H9 (cell line): ENCODE measurements around the gene FAM131C. TPM values are rescaled to one million over a fixed set of nuclear protein-coding genes. Genes with fewer than 3 reads are reported as not detected.
A peak's percentile ranks its signal among the peaks of the same experiment; 100 is the strongest.
"Not testable (repeated sequence)": the region's sequence is repeated elsewhere in the genome, so short reads cannot be mapped to it uniquely, and the experiment has no call there.

ENCODE experiments used
- DNase-seq: peaks from one replicate; pipeline ENCODE4 v3.0.0-alpha.2; 2017
- H2AFZ ChIP-seq: one replicate; pipeline ENCODE4 v1.6.1; 2013; ENCODE audit warnings: mild to moderate bottlenecking, low read length, control low read depth, moderate library complexity
- H2AK5ac ChIP-seq: 2 replicates; pipeline ENCODE4 v1.6.1; 2013; ENCODE audit warnings: low read length, control low read depth, mixed read lengths; ENCODE audit not compliant: insufficient read length
- H2BK120ac ChIP-seq: one replicate; pipeline ENCODE4 v1.6.1; 2013; ENCODE audit warnings: low read depth, mild to moderate bottlenecking, low read length, control low read depth, inconsistent platforms; ENCODE audit not compliant: poor library complexity, severe bottlenecking
- H2BK12ac ChIP-seq: 2 replicates; pipeline ENCODE4 v1.6.1; 2013; ENCODE audit warnings: low read length, control low read depth, mixed read lengths, low read depth; ENCODE audit not compliant: insufficient read length
- H2BK15ac ChIP-seq: 2 replicates; pipeline ENCODE4 v1.6.1; 2013; ENCODE audit warnings: low read depth, low read length, control low read depth
- H2BK20ac ChIP-seq: one replicate; pipeline ENCODE4 v1.6.1; 2013; ENCODE audit warnings: low read depth, mild to moderate bottlenecking, low read length, control low read depth, inconsistent platforms; ENCODE audit not compliant: poor library complexity, severe bottlenecking
- H2BK5ac ChIP-seq: 2 replicates; pipeline ENCODE4 v1.6.1; 2013; ENCODE audit warnings: low read length, control low read depth, mixed read lengths; ENCODE audit not compliant: insufficient read length
- H3K14ac ChIP-seq: 2 replicates; pipeline ENCODE4 v1.6.1; 2013; ENCODE audit warnings: low read length, control low read depth; ENCODE audit not compliant: insufficient read depth
- H3K18ac ChIP-seq: 2 replicates; pipeline ENCODE4 v1.6.1; 2013; ENCODE audit warnings: low read depth, mild to moderate bottlenecking, mixed read lengths, low read length, control low read depth; ENCODE audit not compliant: insufficient read length
- H3K23ac ChIP-seq: 2 replicates; pipeline ENCODE4 v1.6.1; 2013; ENCODE audit warnings: low read length, control low read depth, mixed read lengths, low read depth; ENCODE audit not compliant: insufficient read length
- H3K23me2 ChIP-seq: 2 replicates; pipeline ENCODE4 v1.6.1; 2013; ENCODE audit warnings: low read depth, mild to moderate bottlenecking, mixed read lengths, low read length, control low read depth; ENCODE audit not compliant: insufficient read length, poor library complexity, severe bottlenecking
- H3K27ac ChIP-seq: 2 replicates; pipeline ENCODE4 v1.5.1; 2013; ENCODE audit warnings: low read length, control low read depth, mixed read lengths, low read depth; ENCODE audit not compliant: insufficient read length
- H3K27me3 ChIP-seq: 2 replicates; pipeline ENCODE4 v1.6.1; 2013; ENCODE audit warnings: low read length, control low read depth, inconsistent platforms; ENCODE audit not compliant: insufficient read depth
- H3K4ac ChIP-seq: 2 replicates; pipeline ENCODE4 v1.6.1; 2013; ENCODE audit warnings: low read depth, mild to moderate bottlenecking, control low read depth, inconsistent platforms, low read length, moderate library complexity
- H3K4me1 ChIP-seq: 2 replicates; pipeline ENCODE4 v1.6.1; 2013; ENCODE audit warnings: low read length, control low read depth, inconsistent platforms; ENCODE audit not compliant: insufficient read depth
- H3K4me2 ChIP-seq: 2 replicates; pipeline ENCODE4 v1.6.1; 2013; ENCODE audit warnings: low read length, control low read depth, mixed read lengths; ENCODE audit not compliant: insufficient read length, insufficient read depth
- H3K56ac ChIP-seq: 2 replicates; pipeline ENCODE4 v1.6.1; 2013; ENCODE audit warnings: low read depth, mild to moderate bottlenecking, mixed read lengths, low read length, control low read depth; ENCODE audit not compliant: insufficient read length
- H3K79me1 ChIP-seq: 2 replicates; pipeline ENCODE4 v1.6.1; 2013; ENCODE audit warnings: low read depth, mild to moderate bottlenecking, moderate library complexity, low read length, control low read depth, inconsistent platforms; ENCODE audit not compliant: insufficient read depth, poor library complexity, severe bottlenecking
- H3K79me2 ChIP-seq: 2 replicates; pipeline ENCODE4 v1.6.1; 2013; ENCODE audit warnings: low read length, control low read depth, inconsistent platforms; ENCODE audit not compliant: insufficient read depth
- H3K9ac ChIP-seq: 2 replicates; pipeline ENCODE4 v1.6.1; 2013; ENCODE audit warnings: low read length, control low read depth, mixed read lengths; ENCODE audit not compliant: insufficient read length; ENCODE audit errors: extremely low read depth
- H3K9me3 ChIP-seq: one replicate; pipeline ENCODE4 v1.6.1; 2013; ENCODE audit warnings: low read depth, low read length, inconsistent platforms; ENCODE audit not compliant: control insufficient read depth
- H3T11ph ChIP-seq: one replicate; pipeline ENCODE4 v1.6.1; 2013; ENCODE audit warnings: mild to moderate bottlenecking, low read length, control low read depth, inconsistent platforms
- H4K20me1 ChIP-seq: one replicate; pipeline ENCODE4 v1.6.1; 2013; ENCODE audit not compliant: control insufficient read depth, insufficient read length, insufficient read depth
- H4K5ac ChIP-seq: 2 replicates; pipeline ENCODE4 v1.6.1; 2013; ENCODE audit warnings: low read depth, mild to moderate bottlenecking, mixed read lengths, low read length, control low read depth; ENCODE audit not compliant: insufficient read length
- H4K8ac ChIP-seq: replicated peaks from 2 replicates; pipeline ENCODE4 v1.6.1; 2013; ENCODE audit warnings: low read length, control low read depth, mixed read lengths, low read depth; ENCODE audit not compliant: insufficient read length
- H4K91ac ChIP-seq: 2 replicates; pipeline ENCODE4 v1.6.1; 2013; ENCODE audit warnings: low read depth, mild to moderate bottlenecking, moderate library complexity, mixed read lengths, low read length, control low read depth; ENCODE audit not compliant: insufficient read length
- H3K27ac Mint-ChIP-seq, 3 experiments: 2 replicates in 2 of 3; 3 replicates in 1 of 3; pipeline ENCODE4 v1.8.0; 2020 to 2021; ENCODE audit warnings: mixed read lengths in 3 of 3, mild to moderate bottlenecking in 1 of 3, moderate library complexity in 1 of 3
- H3K27me3 Mint-ChIP-seq: 2 replicates; pipeline ENCODE4 v1.8.0; 2021; ENCODE audit warnings: low read depth, mild to moderate bottlenecking, moderate library complexity, mixed read lengths
- H3K36me3 Mint-ChIP-seq, 3 experiments: 2 replicates in 2 of 3; 3 replicates in 1 of 3; pipeline ENCODE4 v1.8.0; 2020 to 2021; ENCODE audit warnings: low read depth in 3 of 3, mixed read lengths in 3 of 3; ENCODE audit not compliant: insufficient read depth in 1 of 3
- H3K4me1 Mint-ChIP-seq, 2 experiments: 2 replicates each; pipeline ENCODE4 v1.8.0; 2020; ENCODE audit warnings: mixed read lengths in 2 of 2
- H3K4me3 Mint-ChIP-seq, 2 experiments: 2 replicates in 1 of 2; 3 replicates in 1 of 2; pipeline ENCODE4 v1.8.0; 2020 to 2021; ENCODE audit warnings: mild to moderate bottlenecking in 2 of 2, mixed read lengths in 2 of 2, moderate library complexity in 1 of 2
- H3K9me3 Mint-ChIP-seq, 2 experiments: 2 replicates in 1 of 2; 3 replicates in 1 of 2; pipeline ENCODE4 v1.8.0; 2020; ENCODE audit warnings: mild to moderate bottlenecking in 2 of 2, mixed read lengths in 2 of 2, moderate library complexity in 1 of 2
- CTCF ChIP-seq: fragments of 200-600 bp; sonication (generic); conservative IDR thresholded peaks from 3 replicates; pipeline ENCODE4 v1.8.0; 2021; ENCODE audit warnings: antibody characterized with exemption, mild to moderate bottlenecking
- WGBS: extraction: QIAGEN DNeasy Blood & Tissue Kit; methylation state at CpG from one replicate; pipeline ENCODE4 v1.1.7; 2013; ENCODE audit warnings: missing lambda C conversion rate, low lambda C conversion rate, mixed read lengths; ENCODE audit not compliant: insufficient read length; ENCODE audit errors: extremely low coverage; 5-methylcytosine and 5-hydroxymethylcytosine counted together
- total RNA-seq: library from RNA; stranded (reverse); gene quantifications from 2 replicates; pipeline ENCODE4 v1.2.1, GENCODE V29; 2021

The FAM131C gene
- total RNA-seq, 1 experiment from 2014 or later: 0.61 TPM

- no CpG with 5 or more reads among the region's 6 CpGs for WGBS
Observed at GRCh38 chr1:16021681-16022080, 51.8 kb downstream of the FAM131C start, which contains the start of gene CLCNKA. TSS of gene CLCNKA (plus strand) at chr1:16022036. CDS start at chr1:16022620, 584 bp downstream.

GRCh38 chr1:16020878-16021277, 52.6 kb downstream of the FAM131C start:
- not testable (repeated sequence) for H4K20me1 ChIP-seq, H4K8ac ChIP-seq, H3K27ac Mint-ChIP-seq, DNase-seq, H3T11ph ChIP-seq, H3K9me3 ChIP-seq, H3K14ac ChIP-seq, H3K4me3 Mint-ChIP-seq, H2AFZ ChIP-seq, H2BK20ac ChIP-seq, H3K4me2 ChIP-seq, H3K9me3 Mint-ChIP-seq, H2BK12ac ChIP-seq, H4K5ac ChIP-seq, H3K36me3 Mint-ChIP-seq, H2BK120ac ChIP-seq, H3K23ac ChIP-seq, H2BK15ac ChIP-seq, H3K4ac ChIP-seq, H3K23me2 ChIP-seq, H2BK5ac ChIP-seq, H3K56ac ChIP-seq, H3K9ac ChIP-seq, H3K79me1 ChIP-seq, H2AK5ac ChIP-seq, H3K27me3 ChIP-seq, H3K27ac ChIP-seq, H3K4me1 ChIP-seq, H4K91ac ChIP-seq, H3K79me2 ChIP-seq, H3K18ac ChIP-seq
- WGBS: no CpG with 5 or more reads among the region's 9 CpGs
- Mint-ChIP-seq H3K4me1 (peaks cover 11 to 31% of the 10 kb centered on the region in 2 experiments), H3K27me3 (peaks cover 58% of the 10 kb centered on the region)

More at GRCh38 chr1:16021681-16022080, 51.8 kb downstream of the FAM131C start, which contains the start of gene CLCNKA:
- Histone ChIP-seq H3K23me2 (no peaks in the 10 kb centered on the region), H4K8ac (no peak within 1 kb of the TSS), H2AFZ (no peak within 1 kb of the TSS), H3K18ac (no peak within 1 kb of the TSS), H3K56ac (no peak within 1 kb of the TSS), H3K14ac (peak within 1 kb of the TSS; percentile 26; the same call in 1 of the 2 replicates), H2BK12ac (no peak within 1 kb of the TSS), H2BK20ac (no peak within 1 kb of the TSS), H3K4me2 (no peak within 1 kb of the TSS), H3K9me3 (no peaks in the 10 kb centered on the region), H2BK120ac (no peak within 1 kb of the TSS), H3K23ac (no peak within 1 kb of the TSS), H3T11ph (no peak within 1 kb of the TSS), H2BK5ac (no peak within 1 kb of the TSS), H4K20me1 (no peaks in the 10 kb centered on the region), H3K4me1 (no peaks in the 10 kb centered on the region), H3K4ac (no peak within 1 kb of the TSS), H3K79me1 (no peaks in the 10 kb centered on the region), H4K5ac (no peak within 1 kb of the TSS), H2AK5ac (no peak within 1 kb of the TSS), H3K27ac (no peak within 1 kb of the TSS), H3K27me3 (no peaks in the 10 kb centered on the region), H2BK15ac (no peak within 1 kb of the TSS), H3K9ac (no peak within 1 kb of the TSS), H4K91ac (no peak within 1 kb of the TSS), H3K79me2 (no peaks in the 10 kb centered on the region)
- H3K9me3 Mint-ChIP-seq: peaks cover 0 to 2% of the 10 kb centered on the region in 2 experiments; a peak in 1 of 5 replicates
- TF ChIP-seq CTCF: no peak
- DNase-seq: no peak
- H3K4me3 Mint-ChIP-seq: no peak within 1 kb of the TSS
- H3K4me1 Mint-ChIP-seq: peaks cover 10 to 28% of the 10 kb centered on the region in 2 experiments
- peaks cover 60% of the 10 kb centered on the region for H3K27me3 Mint-ChIP-seq
- H3K27ac Mint-ChIP-seq: peak within 1 kb of the TSS in 1 of 3 experiments; percentile 83; a peak in 1 of 7 replicates
- no peaks in the 10 kb centered on the region for H3K36me3 Mint-ChIP-seq
